Ecto neural progenitor cell (in vitro differentiated cells): ENCODE results near the gene SLC24A4.

ENCODE experiments used
- DNase-seq: peaks from one replicate; pipeline ENCODE4 v3.0.0-alpha.2; 2018; ENCODE audit warnings: low spot score

Gene SLC24A4

DNA sequence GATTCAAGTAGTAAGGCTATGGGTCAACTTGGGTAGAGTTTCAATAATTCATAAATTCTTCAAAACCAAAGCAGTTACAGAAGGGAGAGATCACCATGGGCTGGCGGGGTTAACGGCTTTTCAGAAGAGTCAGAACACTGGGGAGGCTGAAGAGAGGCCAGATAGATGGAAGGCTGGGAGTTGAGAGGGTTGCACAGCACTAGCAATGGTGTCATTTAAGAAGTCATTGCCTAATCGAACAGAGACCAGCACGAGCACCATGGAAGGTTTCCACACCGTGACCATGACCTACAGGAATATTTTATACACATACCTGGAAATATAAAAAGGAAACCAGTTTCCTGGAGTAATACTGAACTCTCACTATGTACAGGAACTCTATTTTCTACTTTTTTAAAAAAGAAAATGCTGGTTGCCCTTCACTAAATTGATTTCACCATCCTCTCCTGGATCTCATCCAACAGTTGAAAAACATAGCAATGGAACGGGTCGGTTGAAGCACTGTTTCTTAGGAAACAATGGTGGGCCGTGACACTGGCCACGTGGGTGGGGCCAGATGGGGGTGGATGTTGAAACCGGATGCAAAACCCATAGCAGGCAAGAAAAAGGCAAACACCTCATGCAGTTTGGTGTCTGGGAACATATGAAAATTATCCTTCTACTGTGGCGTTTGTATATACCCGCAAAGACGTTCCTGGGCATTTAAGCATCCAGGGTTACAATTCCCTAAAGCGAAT lies 152.7 kb downstream of the SLC24A4 start:
- DNase-seq: peak; percentile 6

DNA sequence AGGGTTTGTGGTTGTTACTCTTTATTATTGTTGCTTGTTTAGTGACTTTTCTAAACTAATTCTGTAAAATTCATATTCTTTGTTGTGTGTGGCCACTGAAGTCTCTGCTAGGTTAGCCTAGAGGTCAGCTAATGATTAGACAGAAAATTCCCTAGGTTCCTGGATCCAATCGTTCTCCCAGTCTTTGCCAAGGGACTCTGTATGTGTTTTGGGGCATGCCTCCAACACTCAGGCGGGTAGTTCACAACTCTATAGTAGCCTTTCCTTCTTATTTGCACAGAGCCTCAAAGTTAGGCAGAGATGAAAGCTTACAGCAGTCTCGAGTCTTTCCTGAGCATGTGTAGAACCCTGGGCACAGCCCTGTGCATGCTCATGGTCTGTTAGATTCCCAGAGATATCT lies 157.9 kb downstream of the SLC24A4 start:
- DNase-seq: no peak

DNA sequence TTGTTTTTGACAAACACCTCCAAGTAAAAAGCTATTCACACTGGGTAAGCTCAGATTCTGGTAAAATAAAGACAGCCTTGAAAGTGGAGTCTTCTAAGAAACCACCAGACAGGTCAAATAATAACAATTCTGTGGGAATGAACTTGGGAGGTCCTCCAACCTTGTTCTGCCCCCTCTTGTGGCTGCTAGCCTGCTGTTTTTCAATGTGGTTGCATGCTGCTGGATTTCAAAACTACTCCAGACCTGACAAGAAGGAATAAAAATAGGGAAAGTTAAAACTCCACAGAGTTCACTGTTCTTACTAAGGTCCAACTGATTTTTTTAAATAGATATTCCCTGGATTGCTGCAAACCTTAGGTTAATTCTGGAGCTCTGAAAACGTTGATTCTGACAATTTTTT lies 158.4 kb downstream of the SLC24A4 start:
- peak; percentile 6 for DNase-seq

DNA sequence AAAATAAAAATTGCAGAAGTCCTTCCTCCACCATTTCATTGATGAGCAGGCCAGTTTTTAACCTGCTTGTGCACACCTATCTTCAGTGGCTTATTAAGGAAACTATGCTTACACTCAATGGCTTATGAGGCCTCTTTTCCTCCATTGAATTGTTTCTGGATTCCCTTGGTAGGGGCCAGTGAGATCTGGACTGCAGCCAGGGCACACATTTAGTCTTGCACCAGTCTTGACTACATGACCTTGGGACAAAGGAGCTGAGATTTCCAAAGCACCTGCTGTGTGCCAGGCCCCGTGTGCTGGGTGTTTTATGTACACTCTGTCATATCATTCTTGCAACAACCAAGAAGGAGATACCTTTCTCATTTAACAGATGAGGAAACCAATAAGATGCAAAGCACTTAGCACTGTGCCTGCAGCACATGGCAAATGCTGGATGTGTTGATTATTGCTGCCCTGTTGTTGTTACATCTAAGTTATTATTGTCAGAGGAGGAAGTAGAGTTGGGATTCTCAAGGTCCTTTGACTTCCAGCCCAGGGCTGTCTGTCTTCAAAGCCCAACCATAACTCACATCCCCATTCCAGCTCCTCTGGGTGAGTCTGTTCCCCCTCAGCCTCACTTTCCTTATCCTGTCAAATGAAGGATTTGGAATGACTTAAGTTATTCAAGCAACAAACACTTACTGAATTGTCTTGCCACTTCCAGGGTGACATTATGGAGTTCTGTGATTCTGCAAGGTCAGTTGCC lies 159.0 kb downstream of the SLC24A4 start:
- DNase-seq: peak; percentile 11

DNA sequence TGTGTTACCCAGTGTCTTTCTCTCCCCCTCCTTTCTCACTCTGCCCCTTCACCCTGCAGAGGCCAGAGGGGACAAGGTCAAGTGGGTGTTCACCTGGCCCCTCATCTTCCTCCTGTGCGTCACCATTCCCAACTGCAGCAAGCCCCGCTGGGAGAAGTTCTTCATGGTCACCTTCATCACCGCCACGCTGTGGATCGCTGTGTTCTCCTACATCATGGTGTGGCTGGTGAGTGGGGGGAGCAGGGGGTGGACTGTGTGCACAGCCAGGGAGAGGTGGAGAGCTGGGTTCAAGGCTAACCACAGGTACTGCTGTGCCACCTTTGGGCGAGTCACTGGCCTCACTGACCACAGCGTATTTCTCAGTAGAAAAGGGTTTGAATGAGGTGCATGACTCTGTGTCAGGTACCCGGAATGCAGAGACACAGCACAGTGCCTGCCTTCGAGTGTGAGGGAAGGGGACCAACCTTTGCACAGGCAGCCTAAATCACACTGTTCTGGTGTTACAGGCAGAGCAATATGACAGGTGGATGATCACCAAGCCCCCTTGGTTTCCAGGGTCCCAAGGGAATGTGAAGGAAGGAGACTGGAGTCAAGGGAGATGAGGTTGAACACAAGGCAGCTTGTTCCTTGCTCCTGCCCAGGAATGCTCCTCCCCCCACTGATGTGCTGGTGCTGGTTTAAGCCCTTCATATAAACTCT lies 159.8 kb downstream of the SLC24A4 start:
- DNase-seq: peak; percentile 37

DNA sequence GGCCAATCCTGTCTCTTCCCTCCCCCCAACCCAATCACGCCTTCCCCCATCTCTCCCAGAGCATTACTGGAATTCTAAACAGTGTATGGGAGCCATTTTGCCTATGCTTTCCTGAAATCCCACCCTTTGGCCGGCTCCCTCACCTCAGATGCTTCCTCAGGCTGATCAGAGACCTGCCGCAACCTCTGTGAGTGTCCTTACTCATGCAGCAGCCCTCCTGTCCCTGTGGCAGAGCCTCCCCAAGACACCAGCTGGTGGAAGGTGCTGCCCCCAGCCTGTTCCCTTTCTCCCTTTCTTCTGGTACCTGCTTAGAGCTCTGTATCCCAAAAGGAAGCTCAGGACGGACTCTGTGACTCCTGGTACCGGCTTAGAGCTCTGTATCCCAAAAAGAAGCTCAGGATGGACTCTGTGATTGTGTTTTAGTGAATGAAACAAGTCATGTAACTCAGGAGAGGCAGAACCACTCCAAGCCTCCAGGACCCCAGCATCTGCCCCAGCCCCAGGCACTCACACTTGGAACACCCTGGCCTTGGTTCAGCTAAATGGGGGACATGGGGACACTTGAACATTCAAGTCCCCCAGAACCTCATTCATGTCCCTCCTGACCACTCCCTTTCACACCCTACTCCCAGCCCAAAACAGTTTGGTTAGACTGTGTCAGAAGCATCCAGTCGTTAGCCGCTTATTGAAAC lies 161.3 kb downstream of the SLC24A4 start:
- peak; percentile 21 for DNase-seq

DNA sequence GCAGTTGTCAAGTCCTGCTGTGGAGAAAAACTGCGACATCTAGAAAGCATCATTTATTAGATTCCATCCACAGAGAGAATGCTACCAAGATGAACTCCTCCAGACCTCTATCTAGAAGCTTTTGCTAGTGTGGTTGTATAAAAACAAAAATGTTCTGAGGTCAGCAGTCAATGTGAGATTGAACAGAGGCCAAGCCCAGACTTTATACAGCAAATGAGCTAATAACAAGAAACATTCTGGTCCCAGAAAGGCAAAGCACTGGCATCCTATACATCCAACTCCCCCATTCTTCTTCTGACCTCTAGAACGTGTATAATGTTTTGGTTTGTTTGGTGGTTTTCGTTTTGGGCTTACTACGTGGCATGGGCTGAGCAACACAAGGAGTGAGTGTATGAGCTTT lies 163.9 kb downstream of the SLC24A4 start:
- DNase-seq: peak; percentile 18

DNA sequence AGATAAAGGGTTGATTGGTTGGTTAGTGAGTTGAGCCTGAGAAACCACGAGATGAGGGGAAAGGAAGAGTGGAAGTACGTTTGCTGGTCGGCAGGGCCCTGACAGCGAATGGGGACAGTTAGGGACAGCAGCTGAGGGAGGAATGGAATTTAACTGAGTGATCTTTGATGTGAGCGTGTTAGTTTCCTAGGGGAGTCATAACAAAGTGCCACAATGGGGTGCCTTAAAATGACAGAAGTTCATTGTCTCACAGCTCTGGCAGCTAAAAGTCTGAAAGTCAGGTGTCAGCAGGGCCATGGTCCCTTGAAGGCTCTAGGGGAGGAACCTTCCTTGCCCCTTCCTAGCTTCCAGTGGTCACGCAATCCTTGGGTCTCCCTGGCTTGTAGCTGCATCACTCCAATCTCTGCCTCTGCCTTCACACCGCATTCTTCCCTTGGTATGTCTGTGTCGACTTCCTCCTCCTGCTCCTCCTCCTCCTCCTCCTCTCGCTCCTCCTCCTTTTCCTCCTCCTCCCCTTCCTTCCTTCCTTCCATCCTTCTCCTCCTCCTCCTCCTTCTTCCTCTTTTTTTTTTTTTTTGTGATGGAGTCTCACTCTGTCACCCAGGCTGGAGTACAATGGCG lies 164.7 kb downstream of the SLC24A4 start:
- peak; percentile 29 for DNase-seq

DNA sequence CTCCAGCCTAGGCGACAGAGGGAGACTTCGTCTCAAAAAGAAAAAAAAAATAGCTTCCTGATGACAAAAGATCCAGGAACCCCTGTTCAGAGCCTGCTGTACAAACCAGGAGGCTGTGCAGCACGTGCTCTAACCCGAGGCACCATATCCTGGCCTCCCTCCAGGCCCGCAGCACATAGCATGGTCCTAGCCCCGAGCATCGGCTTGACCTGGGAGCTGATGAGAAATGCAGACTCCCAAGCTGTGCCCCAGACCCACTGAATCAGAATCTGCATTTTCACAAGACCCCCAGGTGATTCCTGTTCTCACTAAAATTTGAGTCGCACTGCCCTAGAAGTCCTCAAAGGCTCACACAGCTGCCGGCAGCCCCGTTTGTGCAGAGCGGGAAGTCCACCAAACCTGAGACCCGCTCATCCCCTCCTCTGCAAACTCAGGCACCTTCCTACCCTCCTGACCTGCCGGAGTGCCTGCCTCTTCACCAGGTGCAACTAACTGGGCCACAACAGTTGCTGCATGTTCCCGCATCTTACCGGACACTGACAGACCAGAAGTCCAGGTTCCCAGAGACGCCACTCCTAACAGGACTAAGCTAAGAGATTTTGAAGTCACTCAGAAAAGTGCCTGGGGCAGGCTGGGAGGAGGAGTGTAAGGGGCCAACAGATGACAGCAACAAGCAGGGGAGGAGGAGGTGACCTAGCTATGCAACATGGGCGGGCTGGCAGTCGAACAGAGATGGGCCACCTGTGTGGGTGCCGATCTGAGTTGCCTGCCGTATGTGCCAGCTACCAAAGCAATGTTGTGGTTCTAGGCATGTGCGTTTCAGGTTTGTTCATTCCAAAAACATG lies 166.7 kb downstream of the SLC24A4 start:
- peak; percentile 44 for DNase-seq

DNA sequence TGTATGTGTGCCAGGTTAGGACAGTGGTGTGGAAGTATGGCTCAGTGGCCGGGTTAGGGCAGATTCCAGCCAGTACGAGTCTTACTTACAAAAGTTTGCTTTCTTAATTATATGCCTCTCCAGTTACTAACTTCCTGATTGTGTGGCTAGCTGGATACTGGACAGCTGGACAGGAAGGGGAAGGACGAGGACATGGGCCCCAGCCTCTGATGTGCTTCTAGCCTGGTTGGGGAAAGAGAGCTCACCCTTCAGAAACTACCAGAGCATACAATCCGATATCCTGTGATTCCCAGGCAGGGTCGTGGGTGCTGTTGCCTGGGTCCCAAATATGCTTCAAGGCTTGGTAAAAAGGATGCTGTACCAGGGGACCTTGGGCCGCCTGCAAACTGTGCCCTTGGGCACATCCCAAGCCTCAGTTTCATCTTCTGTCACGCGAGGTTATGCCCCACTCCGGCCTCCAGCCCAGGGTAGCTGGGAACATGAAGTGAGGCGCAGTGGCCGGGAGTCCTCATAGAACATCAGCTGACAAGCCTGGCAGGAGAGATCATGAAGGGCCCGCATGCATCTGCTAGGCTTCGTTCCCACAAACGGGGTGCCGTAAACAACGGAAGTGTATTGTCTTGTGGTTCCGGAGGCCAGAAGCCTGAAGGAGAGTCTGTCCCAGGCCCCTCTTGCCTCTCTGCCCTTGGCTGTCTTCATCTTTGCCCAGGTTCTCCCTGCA lies 167.4 kb downstream of the SLC24A4 start:
- DNase-seq: peak; percentile 39

DNA sequence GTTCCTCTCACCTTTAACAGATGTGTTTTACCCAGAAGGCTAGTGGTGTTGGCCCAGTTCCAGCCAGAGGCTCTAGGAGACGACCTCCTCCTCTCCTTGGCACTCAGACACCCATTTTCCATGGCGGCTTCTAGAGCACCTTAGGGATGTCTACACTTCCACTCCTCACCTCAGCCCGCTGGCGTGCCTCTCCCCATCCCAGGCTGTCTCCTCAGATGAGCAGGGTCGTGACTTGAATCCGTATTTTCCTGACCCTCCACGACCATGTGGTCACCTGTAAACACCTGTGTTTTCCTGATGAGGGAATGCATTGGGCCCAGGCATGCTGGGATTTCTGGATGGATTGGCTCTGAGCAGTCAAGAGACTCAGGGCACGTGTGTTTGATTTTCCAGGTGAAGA lies 168.8 kb downstream of the SLC24A4 start:
- DNase-seq: peak; percentile 17

DNA sequence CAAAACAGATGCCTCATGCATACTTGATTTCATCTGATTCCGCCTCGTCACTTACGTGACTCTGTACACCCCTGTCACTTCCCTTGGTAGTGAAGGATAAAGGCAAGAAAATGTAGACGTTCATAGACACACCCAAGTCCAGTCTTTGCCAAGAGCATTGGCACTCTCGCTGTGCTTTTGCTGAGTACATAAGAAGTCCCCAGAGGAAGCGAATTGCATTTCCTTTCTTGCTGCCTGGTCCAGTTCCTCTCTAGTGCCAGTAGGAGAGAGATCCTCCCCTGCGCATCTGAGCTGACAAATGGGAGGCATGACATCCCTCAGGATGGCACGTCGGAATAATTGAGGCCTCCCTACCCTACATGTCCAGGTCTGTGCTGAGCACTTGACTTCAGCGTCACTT lies 169.3 kb downstream of the SLC24A4 start:
- no peak for DNase-seq

DNA sequence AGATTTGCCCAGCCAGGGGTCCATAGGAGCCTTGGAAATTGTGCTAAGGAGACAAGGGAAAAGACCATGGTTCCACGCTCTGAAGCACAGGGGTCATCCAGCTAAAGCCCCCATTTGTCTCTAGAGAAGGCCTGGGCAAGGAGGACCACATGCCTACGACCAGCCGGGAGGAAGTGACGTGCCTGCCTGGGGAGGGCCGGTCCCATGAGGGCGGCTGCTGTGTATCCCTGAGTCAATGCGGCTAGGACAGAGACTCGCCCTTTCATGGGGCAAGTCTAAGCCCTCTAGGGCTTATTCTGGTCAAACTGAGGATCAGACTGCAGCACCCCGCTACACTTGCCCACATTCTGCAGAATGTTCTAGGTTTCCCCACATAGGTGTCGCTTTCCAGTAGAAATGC lies 170.1 kb downstream of the SLC24A4 start:
- peak; percentile 13 for DNase-seq

DNA sequence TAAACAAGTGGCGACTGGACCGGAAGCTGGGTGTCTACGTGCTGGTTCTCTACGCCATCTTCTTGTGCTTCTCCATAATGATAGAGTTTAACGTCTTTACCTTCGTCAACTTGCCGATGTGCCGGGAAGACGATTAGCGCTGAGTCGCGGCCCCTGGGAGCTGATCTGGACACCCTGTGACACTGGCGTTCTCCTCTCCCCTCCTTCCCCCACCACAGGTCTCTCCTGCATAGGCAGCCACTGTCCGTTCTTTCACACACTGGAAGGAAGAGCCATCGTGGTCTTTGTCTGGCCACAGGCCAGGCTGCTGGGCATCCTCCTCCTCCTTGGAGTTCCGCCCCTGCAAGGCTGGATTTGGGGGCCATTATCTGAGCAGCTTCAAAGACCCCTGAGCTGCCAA lies 170.5 kb downstream of the SLC24A4 start:
- peak; percentile 29 for DNase-seq

DNA sequence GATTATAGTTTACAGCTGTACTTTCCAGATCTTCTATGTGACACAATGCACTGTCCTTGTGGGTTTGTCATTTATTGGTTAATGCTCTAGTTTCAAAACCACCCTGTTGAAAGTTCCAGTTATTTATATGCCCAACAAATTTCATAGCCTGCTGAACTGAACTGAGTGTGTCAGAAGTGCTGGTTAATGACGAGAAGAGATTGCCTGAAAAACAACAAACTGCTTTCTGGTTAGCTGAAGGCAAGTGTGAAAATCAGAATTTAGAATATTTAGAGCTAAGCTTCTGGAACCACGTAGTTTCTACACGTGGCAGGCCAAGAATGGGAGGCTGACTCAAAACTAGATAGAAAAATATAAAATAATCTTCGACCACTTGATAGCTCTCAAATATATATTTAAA lies 171.5 kb downstream of the SLC24A4 start:
- no peak for DNase-seq

DNA sequence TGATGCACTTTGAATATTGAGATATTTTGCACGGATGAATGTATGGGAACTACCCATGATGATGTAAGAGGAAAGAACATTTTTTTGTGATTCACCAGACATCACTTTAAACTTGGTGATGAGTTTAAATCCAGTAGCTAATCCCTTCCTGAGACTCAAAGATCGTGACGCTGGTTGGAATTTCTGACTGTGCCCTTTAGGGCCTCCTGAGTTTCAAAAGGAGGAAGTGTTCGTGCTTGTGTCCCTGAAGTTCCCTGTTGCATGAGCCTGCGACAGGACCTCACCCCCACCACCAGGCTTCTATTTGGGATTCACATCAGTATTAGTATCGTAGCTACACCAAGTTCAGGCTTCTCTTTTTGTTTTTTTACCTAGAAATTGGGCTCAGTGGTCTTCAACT lies 172.1 kb downstream of the SLC24A4 start:
- DNase-seq: peak; percentile 35

DNA sequence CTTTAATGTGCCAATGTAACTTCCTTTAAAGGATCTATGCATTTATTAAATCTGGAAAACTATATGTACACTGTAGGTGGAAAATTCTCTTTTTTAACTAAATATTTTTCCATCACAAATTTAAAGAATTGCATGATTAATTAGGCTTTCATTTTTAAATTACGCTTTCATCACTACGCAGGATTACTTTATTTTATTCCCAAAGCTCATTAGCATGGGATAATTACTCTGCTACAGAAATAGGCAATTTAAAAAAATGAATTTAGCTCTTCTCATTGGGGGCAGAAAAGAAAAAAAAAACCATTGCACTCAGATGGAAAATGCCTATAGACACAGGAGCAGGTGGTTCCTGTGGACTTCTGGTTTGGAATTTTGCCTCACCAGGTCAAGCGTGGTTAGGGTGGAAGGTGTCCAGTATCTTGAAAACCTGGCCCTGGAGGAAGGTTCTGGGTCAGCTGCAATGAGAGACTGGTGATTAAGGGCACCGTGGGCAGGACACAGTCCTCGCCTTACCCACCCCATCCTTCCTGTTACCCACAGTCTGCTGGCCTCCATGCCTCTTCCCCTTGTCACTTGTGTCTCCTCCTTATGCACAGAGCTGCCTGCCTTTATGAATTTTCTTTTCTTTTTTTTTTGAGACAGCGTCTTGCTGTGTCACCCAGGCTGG lies 173.4 kb downstream of the SLC24A4 start:
- peak; percentile 12 for DNase-seq

DNA sequence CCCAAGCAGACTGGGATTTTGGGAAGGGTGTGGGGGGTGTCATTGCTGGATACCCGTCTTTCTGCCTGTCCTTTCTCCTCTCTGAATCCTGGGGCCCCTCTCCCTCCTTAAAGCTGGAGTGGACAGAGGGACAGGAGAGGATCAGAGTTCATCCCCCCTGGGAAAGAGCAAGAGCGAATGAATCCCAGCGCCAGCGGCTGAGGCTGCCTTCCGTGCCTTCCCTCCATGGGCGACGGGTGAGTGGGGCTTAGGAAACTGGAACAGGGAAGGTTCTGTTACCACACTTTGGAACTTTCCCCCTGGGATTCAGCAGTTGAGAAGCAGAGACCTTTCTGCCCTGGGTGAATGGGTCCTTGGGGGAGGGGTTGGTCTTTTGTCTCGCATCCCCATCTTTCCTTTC lies 174.4 kb downstream of the SLC24A4 start:
- peak; percentile 42 for DNase-seq

DNA sequence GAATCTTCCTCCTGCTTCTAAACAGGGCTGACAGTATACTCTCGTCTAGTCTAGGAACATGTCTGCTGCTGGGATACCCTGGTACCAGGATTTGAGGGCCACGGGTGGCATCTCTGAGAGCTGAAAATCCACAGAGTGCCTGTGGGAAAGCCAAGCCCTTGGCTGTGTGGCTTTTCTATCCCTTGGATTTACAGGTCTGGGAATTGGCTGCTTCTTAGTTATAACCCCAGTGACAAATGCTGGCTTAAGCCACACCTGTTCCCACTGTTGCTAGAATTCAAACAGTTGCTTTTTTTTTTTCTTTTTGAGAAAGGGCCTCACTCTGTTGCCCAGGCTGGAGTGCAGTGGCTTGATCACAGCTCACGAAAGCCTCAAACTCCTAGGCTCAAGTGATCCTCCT lies 176.3 kb downstream of the SLC24A4 start:
- peak; percentile 29 for DNase-seq

DNA sequence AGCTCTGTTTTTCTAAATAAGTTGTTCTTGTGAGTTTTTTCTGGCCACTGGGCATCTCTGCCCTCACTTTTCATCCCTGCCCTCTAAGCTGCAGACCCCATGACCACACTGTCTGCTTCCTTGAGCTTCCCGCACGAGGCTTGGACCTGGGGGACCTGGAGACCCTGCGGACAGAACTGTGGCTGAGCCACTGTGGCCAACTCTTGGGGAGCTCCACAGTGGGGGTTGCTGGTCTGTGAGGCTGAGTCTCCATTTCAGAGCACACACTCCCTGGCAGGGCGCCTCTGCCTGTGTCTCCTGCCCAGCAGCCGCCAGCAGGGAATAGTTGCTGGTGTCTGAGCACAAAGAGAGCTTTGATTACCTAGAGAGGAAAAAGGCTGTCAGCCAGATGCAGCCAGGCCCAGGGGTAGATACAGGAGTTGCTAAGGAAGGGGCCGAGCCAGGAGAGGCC lies 177.6 kb downstream of the SLC24A4 start:
- peak; percentile 60 for DNase-seq
